Measurements from ENCODE around the gene TPBGL. TPM values are rescaled to one million over a fixed set of nuclear protein-coding genes. Genes with fewer than 3 reads are reported as not detected.

Gene TPBGL
- total RNA-seq, 1 donor from 2014 or later, result 0.51 TPM

Other genes starting within 250 kb of the TPBGL start
- gene OR2AT4, start 143.9 kb upstream of the TPBGL start, total RNA-seq, result not detected
- 20.3 TPM for gene SLCO2B1, start 89.7 kb upstream of the TPBGL start, total RNA-seq
- gene ARRB1, start 110.9 kb downstream of the TPBGL start, total RNA-seq, result 14.1 TPM
- 1,332 TPM for gene RPS3, start 158.7 kb downstream of the TPBGL start, total RNA-seq
- 2.9 TPM for gene KLHL35, start 192.4 kb downstream of the TPBGL start, total RNA-seq

All from tongue (tissue), 1 donor.